Omental fat pad (tissue), 4 donors: ENCODE data around the gene SERPINB13. TPM values are rescaled to one million over a fixed set of nuclear protein-coding genes. Genes with fewer than 3 reads are reported as not detected.

Experiments used
- ATAC-seq: fragments of 150-250 bp; one replicate; pipeline ENCODE4 v1.9.1; 2016; ENCODE audit warnings: mild to moderate bottlenecking, moderate library complexity; ENCODE audit not compliant: low FRiP score
- DNase-seq: peaks from one replicate; pipeline ENCODE4 v3.0.0-alpha.2; 2019; ENCODE audit warnings: low spot score
- total RNA-seq, 4 donors: library from RNA; depleted of rRNA; stranded (reverse); fragments of >200 nt; gene quantifications; one replicate each; pipeline ENCODE4 v1.1.0, GENCODE V29; 2016
- TF ChIP-seq, protein P1 (sequence below), 3 donors: fragments of 450-650 bp; IDR thresholded peaks; one replicate each; pipeline ENCODE4 v1.5.1; 2016 to 2017; ENCODE audit warnings: antibody characterized with exemption in 3 of 3, mild to moderate bottlenecking in 3 of 3, moderate library complexity in 2 of 3

Gene SERPINB13, protein sequence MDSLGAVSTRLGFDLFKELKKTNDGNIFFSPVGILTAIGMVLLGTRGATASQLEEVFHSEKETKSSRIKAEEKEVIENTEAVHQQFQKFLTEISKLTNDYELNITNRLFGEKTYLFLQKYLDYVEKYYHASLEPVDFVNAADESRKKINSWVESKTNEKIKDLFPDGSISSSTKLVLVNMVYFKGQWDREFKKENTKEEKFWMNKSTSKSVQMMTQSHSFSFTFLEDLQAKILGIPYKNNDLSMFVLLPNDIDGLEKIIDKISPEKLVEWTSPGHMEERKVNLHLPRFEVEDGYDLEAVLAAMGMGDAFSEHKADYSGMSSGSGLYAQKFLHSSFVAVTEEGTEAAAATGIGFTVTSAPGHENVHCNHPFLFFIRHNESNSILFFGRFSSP
- total RNA-seq: not detected

DNA sequence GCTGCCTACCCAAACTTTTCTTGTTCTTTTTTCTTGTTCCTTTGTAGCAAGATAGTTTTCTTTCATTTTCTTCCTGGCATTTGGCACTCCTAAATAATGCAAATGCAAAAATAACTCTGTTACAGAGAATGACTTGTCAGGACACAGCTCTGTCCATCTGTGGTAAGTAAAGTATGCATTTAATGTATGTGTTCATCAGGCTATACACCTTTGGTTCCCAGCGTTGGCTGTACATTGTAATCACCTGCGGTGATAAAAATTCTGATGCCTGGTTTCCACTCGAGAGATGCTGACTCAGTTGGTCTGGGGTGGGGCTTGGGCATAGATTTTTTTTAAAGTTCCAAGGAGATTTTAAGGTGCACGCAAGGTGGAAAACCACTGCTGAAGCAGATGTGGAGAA is at the start of gene SERPINB13:
SERPINB13 (plus strand) TSS at position 378 of the 400 bp plus-strand sequence. CDS start 1,325 bp downstream, outside the sequence.
- TF ChIP-seq, protein P1, sequence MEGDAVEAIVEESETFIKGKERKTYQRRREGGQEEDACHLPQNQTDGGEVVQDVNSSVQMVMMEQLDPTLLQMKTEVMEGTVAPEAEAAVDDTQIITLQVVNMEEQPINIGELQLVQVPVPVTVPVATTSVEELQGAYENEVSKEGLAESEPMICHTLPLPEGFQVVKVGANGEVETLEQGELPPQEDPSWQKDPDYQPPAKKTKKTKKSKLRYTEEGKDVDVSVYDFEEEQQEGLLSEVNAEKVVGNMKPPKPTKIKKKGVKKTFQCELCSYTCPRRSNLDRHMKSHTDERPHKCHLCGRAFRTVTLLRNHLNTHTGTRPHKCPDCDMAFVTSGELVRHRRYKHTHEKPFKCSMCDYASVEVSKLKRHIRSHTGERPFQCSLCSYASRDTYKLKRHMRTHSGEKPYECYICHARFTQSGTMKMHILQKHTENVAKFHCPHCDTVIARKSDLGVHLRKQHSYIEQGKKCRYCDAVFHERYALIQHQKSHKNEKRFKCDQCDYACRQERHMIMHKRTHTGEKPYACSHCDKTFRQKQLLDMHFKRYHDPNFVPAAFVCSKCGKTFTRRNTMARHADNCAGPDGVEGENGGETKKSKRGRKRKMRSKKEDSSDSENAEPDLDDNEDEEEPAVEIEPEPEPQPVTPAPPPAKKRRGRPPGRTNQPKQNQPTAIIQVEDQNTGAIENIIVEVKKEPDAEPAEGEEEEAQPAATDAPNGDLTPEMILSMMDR (IDR thresholded peaks at IDR 0.05): no peak
- DNase-seq (no peak), ATAC-seq (no peak)

DNA sequence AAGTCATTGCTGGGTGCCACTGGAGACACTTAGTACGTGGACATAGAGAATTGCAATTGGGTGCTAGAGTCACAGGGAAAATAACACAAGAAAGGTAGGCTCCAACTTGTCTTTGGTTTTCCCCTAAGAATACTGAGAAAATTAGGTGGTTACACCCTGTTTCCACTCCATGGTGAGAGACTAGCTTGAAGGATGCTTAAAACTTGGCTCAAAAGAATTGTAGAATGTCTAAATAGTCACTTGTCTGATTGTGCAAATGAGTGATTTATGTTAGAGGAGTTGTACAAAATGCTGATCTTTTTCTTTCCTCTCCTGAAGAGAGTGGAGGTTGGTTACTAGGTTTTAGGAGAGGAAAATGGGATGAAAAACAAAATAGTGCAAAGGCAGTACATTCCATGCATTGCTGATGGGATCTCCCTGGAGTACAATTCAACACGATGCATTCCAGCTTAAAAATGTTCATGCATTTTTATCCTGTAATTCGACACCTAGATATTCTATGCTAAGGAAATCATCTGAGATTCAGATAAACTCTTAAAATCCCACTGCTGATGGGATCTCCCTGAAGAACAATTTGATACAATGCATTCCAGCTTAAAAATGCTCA is 47.1 kb upstream of the SERPINB13 start:
- DNase-seq: no peak
- peak; percentile 53 for ATAC-seq
- TF ChIP-seq, protein P1 (IDR thresholded peaks at IDR 0.05): no peak

DNA sequence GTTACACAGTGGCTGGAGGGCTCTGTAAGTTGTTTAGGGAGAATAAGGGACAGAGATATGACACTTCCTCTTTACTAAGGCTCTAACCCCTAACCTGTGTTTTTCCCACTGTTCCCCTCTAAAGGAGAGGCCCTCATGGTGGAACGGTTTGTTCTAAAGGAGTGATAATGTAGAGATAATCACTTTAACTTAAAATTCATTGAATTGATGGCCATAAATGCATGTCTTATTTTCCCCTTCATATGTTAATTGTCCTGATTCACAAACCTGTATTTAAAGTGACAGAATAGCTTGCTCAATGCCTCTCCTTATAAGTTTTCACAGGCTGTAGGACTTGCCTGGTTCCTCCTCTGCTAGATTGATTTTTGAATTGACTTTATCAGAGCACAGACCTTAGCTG is 45.1 kb upstream of the SERPINB13 start, which contains the start of gene SERPINB12:
SERPINB12 (plus strand) TSS at position 301 of the 400 bp plus-strand sequence. CDS start 13,791 bp downstream, outside the sequence.
- TF ChIP-seq, protein P1 (IDR thresholded peaks at IDR 0.05): no peak
- DNase-seq (no peak), ATAC-seq (no peak)

DNA sequence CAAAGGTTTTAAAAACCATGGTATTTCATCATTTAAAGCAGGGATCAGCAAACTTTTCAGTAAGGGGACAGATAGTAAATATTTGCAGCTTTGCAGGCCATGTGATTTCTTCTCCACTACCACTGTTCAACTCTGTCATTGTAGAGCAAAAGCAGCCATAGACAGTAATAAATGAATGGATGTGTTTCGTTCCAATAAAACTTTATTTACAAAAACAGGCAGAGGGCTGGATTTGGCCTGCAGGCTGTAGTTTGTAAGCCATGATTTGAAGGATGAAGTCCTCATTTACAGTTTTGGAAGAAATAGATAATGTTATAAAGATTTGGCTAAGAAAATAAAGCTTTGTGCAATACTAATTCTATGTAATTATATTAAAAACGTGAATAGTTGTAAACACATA is 43.1 kb upstream of the SERPINB13 start:
- no peak for DNase-seq
- no peak for ATAC-seq
- TF ChIP-seq, protein P1 (IDR thresholded peaks at IDR 0.05): no peak

DNA sequence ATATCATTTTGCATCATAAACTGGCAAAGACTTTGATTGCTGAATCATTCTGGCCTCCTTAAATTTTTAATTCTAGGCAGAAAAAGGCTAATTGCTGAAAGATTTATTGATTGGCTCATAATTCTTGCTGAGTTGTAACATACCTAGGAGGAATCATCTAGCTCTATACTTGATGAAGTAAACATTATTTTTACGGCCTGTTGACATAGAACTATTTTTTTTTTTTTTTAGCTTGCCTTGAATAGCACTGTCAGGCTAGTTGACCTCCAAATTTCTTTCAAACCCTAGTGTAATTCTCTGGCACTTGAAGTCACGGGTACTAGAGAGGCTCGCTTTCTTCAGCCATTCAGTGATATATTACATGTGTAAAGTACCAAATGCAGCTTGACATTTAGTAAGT is 42.1 kb upstream of the SERPINB13 start:
- TF ChIP-seq, protein P1 (IDR thresholded peaks at IDR 0.05): no peak
- no peak for DNase-seq
- ATAC-seq: peak; percentile 67

DNA sequence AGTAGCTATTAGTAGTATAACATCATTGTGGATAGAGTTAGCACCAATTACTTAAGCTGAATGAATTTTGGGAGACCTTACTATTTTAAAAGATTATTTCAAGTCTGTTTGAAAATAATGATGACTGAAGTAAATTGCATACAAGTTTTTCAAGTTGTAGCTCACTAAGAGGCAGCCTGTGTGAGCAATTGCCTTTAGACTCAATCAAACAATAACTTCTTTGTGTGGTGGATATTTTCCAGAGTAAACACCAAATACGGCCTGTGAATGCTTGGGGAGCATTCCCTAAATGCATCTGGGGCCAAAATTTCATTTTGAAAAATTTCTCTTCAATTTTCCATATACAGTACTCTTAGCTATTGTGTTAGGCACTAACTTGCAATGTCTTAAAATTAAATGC is 37.1 kb upstream of the SERPINB13 start:
- DNase-seq (no peak), ATAC-seq (no peak)
- TF ChIP-seq, protein P1 (IDR thresholded peaks at IDR 0.05): no peak
